ENCODE results near the gene STOML1. TPM values are rescaled to one million over a fixed set of nuclear protein-coding genes. Genes with fewer than 3 reads are reported as not detected.
A peak's percentile ranks its signal among the peaks of the same experiment; 100 is the strongest.

The STOML1 gene
- total RNA-seq, 6 experiments from 2014 or later: 7.2 to 12.7 (median 8.3) TPM

DNA sequence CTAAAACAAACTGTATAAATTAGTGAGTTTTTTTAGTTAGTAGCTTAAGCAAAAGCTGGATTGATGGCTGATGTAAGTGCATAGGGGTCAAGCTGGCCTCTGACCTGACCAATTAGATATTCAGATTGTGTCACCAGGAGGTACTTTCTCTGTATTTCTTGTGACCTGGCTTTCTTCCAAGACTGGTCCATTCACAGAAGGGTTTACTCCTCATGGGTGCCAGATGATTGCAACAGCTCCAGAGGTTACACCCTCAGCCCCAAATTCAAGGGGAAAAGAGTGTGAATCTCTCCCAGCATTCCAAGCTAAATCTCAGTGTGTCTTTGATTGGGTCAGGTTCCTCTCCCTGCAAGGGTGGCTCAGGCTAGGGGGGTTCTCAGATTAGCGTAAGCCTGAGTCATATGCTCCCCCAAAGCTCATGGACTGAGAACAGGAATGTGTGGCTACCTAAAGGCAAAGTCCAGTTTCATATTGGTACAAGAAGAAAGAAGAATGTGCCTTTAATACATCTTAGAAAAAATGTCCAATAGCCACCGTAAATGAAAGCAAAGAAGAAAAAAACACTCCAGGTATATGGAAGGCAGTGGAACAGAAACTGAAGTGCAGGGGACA is 18.9 kb upstream of the STOML1 start:
- Histone ChIP-seq H3K4me3 (peak overlapping the region in 1 of 3 donors; percentile 10), H3K27ac (peak overlapping the region; percentile 53 to 69 (median 59)), H3K9me3 (no peaks in the 10 kb centered on the region), H3K36me3 (no peaks in the 10 kb centered on the region), H3K27me3 (no peaks in the 10 kb centered on the region), H3K4me1 (peaks cover 2 to 65% (median 28%) of the 10 kb centered on the region in 4 donors)
- intact Hi-C loops (cut with DNase I): no loop called here
- ATAC-seq: peak; percentile 74 to 83 (median 78)
- TF ChIP-seq POLR2A (IDR thresholded peaks at IDR 0.05) (no peak), CTCF (IDR thresholded peaks at IDR 0.05) (no peak)
- 14% methylated on average over 2 of the region's 2 CpGs for WGBS (ENCODE audit: insufficient coverage, low coverage, low lambda C conversion rate, missing lambda C conversion rate)
- peak in 1 of 3 donors; percentile 81 for DNase-seq

GRCh38 chr15:74008901-74009300 is 16.8 kb upstream of the STOML1 start:
- 100% methylated on average over 2 of the region's 3 CpGs for WGBS (ENCODE audit: insufficient coverage, low coverage, low lambda C conversion rate, missing lambda C conversion rate)

GRCh38 chr15:74007820-74008371 is 15.8 kb upstream of the STOML1 start:
- ATAC-seq (peak; percentile 12 to 43 (median 36)), DNase-seq (no peak)
- TF ChIP-seq CTCF (IDR thresholded peaks at IDR 0.05) (no peak), POLR2A (IDR thresholded peaks at IDR 0.05) (no peak)
- Histone ChIP-seq H3K36me3 (peaks cover 0 to 2% (median 0%) of the 10 kb centered on the region in 4 donors), H3K27me3 (no peaks in the 10 kb centered on the region), H3K4me3 (no peak overlapping the region), H3K4me1 (peaks cover 0 to 55% (median 28%) of the 10 kb centered on the region in 4 donors), H3K27ac (peak overlapping the region in 2 of 3 donors; percentile 30 to 31), H3K9me3 (no peaks in the 10 kb centered on the region)
- 26% methylated on average over 4 of the region's 5 CpGs for WGBS (ENCODE audit: insufficient coverage, low coverage, low lambda C conversion rate, missing lambda C conversion rate)
- intact Hi-C loops (cut with DNase I): no loop called here

More at GRCh38 chr15:74008901-74009300, 16.8 kb upstream of the STOML1 start:
- DNase-seq (no peak), ATAC-seq (no peak)
- intact Hi-C loops (cut with DNase I): no loop called here
- no peak overlapping the region for H3K4me3 ChIP-seq
- H3K27ac ChIP-seq: no peak overlapping the region
- H3K4me1 ChIP-seq: peaks cover 2 to 65% (median 28%) of the 10 kb centered on the region in 4 donors
- no peaks in the 10 kb centered on the region for H3K36me3 ChIP-seq
- H3K27me3 ChIP-seq: no peaks in the 10 kb centered on the region
- TF ChIP-seq POLR2A (IDR thresholded peaks at IDR 0.05): no peak
- TF ChIP-seq CTCF (IDR thresholded peaks at IDR 0.05): no peak
- no peaks in the 10 kb centered on the region for H3K9me3 ChIP-seq

- peaks cover 0 to 46% (median 23%) of the 10 kb centered on the region in 4 donors for H3K4me1 ChIP-seq
- intact Hi-C loops (cut with DNase I): no loop called here
These were observed 14.9 kb upstream of the STOML1 start for GRCh38 chr15:74006774-74007639.

More at GRCh38 chr15:74006774-74007639, 14.9 kb upstream of the STOML1 start:
- 68% methylated on average over 8 of the region's 11 CpGs for WGBS (ENCODE audit: insufficient coverage, low coverage, low lambda C conversion rate, missing lambda C conversion rate)
- TF ChIP-seq POLR2A (IDR thresholded peaks at IDR 0.05) (no peak), CTCF (IDR thresholded peaks at IDR 0.05) (no peak)
- H3K27me3 ChIP-seq: no peaks in the 10 kb centered on the region
- H3K4me3 ChIP-seq: no peak overlapping the region
- ATAC-seq: no peak
- H3K9me3 ChIP-seq: no peaks in the 10 kb centered on the region
- H3K27ac ChIP-seq: peak overlapping the region in 2 of 3 donors; percentile 30 to 31
- H3K36me3 ChIP-seq: peaks cover 0 to 3% (median 0%) of the 10 kb centered on the region in 4 donors
- no peak for DNase-seq
